ENCODE measurements around the gene IGFALS.
A peak's percentile ranks its signal among the peaks of the same experiment; 100 is the strongest.

The IGFALS gene

DNA sequence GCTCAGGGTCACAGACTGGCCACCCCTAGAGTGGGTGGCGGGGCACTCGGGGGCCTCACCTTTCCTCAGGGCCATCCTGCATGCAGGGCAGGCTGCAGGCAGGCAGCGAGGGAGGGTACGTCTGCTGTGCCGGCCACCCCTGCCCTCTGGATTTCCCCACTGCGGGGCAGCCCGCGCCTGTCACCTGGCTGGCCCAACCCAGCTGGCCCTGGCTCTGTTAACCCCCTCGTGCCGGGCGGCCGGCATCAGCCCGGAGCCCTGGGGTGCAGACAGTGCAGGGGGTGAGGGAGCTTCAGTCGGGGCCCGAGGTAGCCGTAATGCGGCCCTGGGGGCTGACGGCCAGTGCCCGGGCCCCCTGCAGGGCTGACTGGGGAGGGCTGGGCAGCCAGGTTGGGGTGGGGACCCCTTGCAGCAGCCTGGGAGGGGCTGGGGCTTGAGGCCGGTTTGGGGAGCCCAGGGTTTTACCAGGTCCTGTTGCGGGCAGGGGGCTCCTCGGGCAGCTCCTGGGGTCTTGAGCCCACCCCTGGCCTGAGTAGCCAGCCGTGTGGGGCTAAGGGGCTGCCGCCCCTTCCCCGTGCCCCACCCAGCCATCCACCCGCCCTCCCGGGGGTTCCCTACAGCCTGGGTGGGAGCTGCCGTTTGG, at the start of gene IGFALS:
Gene IGFALS (minus strand): TSS at position 128 of the 643 bp plus-strand sequence. CDS start 53 bp downstream, at position 75.
- H3K4me1 ChIP-seq (ENCODE audit: control insufficient read depth, insufficient read depth, low read length) = no peaks in the 10 kb centered on the region
- H3K36me3 ChIP-seq (ENCODE audit: control insufficient read depth, insufficient read depth, low read length) = peaks cover 3% of the 10 kb centered on the region
- H3K27ac ChIP-seq (ENCODE audit: low read depth, low read length) = no peak within 1 kb of the TSS
- no peaks in the 10 kb centered on the region for H3K27me3 ChIP-seq (ENCODE audit: control insufficient read depth, insufficient read depth, low read length)
- H3K4me3 ChIP-seq (ENCODE audit: low read length) = no peak within 1 kb of the TSS
- no peak within 1 kb of the TSS for H3K9ac ChIP-seq (ENCODE audit: low read length)

DNA sequence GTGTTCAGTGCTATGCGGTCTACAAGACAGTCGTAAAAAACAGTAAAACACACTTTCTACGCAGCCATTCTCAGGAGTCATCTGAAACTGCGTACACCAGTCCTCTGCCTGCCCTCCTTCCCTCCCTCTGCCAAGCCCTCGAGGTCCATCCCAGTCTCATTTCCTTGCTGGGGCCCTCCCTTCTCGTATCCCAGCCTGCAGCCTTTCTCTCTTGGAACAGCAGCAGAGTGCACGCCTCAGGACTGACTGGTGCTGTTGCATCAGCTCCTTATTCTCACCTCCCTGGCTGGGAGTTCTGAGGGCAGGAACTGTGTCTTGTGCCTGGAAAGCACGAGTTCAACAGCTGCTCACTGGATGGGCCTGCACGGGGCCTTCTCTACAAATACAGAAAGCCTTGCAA, 46.0 kb upstream of the IGFALS start:
- Histone ChIP-seq H3K9ac (ENCODE audit: low read length) (no peak overlapping the region), H3K4me3 (ENCODE audit: low read length) (no peak overlapping the region), H3K27me3 (ENCODE audit: control insufficient read depth, insufficient read depth, low read length) (no peaks in the 10 kb centered on the region), H3K36me3 (ENCODE audit: control insufficient read depth, insufficient read depth, low read length) (no peaks in the 10 kb centered on the region), H3K4me1 (ENCODE audit: control insufficient read depth, insufficient read depth, low read length) (no peaks in the 10 kb centered on the region), H3K27ac (ENCODE audit: low read depth, low read length) (no peak overlapping the region)

DNA sequence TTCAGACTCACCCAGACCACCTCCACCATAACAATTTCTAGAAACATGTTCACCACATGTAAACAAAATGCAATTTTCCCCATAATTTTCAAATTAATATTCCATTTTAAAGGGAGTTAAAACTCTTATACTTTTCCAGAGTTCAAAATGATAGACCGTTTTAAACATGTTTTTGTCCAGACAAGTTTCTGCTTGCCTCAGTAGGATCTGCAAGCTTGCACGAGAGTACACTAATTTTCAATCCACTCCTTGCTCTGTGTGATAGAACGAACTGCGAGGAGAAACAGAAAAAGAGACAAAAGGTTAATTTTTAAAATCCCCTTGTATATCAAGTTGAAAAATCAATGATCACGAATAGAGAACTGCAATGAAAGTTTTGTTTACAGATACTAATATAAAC, 40.6 kb upstream of the IGFALS start:
- H3K27me3 ChIP-seq (ENCODE audit: control insufficient read depth, insufficient read depth, low read length) = no peaks in the 10 kb centered on the region
- H3K4me3 ChIP-seq (ENCODE audit: low read length) = no peak overlapping the region
- no peak overlapping the region for H3K9ac ChIP-seq (ENCODE audit: low read length)
- H3K4me1 ChIP-seq (ENCODE audit: control insufficient read depth, insufficient read depth, low read length) = peaks cover 2% of the 10 kb centered on the region
- H3K36me3 ChIP-seq (ENCODE audit: control insufficient read depth, insufficient read depth, low read length) = peaks cover 5% of the 10 kb centered on the region
- no peak overlapping the region for H3K27ac ChIP-seq (ENCODE audit: low read depth, low read length)

DNA sequence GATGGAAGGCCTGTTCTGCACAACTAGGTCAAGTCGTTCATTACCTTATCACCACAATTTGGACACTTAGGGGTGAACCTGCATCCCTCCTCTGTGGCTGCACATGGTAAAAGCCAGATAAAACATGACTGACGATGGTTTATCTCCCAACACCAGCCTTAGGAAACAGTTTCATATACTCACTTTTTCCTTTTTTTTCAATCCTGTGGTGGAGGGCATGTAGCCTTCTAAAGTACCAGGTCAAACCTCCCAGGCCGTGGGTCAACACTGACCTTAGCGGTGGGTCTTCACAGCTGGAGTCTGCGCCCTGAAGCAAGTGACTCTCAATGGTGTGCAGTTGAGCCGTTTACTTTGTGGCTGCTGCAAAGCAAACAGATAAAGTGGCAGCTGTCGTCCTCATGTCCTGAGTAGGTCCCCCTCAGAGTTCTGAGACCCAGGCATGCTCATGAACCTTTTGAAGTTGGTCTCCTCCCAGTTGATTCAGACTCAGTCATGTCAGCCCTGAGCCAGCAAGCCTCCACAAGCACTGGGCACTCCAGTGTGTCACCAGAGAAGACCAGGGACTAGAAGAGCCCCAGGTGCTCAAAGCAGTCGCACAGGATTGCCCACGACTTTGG, 39.4 kb upstream of the IGFALS start:
- Histone ChIP-seq H3K4me1 (ENCODE audit: control insufficient read depth, insufficient read depth, low read length) (peaks cover 5% of the 10 kb centered on the region), H3K9ac (ENCODE audit: low read length) (no peak overlapping the region), H3K27ac (ENCODE audit: low read depth, low read length) (no peak overlapping the region), H3K27me3 (ENCODE audit: control insufficient read depth, insufficient read depth, low read length) (no peaks in the 10 kb centered on the region), H3K4me3 (ENCODE audit: low read length) (no peak overlapping the region), H3K36me3 (ENCODE audit: control insufficient read depth, insufficient read depth, low read length) (peaks cover 5% of the 10 kb centered on the region)

DNA sequence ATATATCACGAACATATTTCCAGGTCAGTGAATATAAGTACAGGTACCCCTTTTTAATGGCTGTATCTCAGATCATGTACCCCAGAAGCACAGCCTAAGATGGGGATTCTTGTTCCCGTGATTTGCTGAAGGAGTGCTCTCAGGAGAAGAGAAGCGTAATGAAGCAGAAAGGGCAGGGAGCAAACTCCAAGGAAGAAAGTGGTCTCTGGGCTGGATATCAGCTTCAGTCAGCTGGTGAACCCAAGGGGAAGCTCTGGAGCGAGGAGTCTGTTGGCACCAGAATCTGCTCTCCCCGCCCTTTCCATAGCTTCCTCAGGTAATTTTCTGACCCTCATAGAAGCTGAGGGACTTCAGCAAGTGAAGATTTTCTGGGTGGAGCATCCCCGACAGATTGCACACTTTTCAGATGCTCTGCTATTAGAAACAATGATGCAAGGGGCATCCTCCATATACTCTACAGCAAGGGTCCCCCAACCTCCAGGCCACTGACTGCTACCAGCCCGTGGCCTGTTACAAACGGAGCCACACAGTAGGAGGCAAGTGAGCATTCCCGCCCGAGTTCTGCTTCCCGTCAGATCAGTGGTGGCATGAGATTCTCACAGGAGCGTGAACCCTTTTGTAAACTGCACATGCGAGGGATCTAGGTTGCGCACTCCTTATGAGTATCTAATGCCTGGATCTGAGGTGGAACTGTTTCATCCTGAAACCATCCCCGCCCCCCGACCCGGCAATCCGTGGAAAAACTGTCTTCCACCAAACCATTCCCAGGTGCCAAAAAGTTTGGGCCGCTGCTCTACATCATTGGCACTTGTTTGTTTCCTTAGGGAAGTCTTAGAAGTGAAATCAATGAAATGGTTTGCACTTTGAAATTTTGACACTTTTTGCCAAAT, 37.9 kb upstream of the IGFALS start:
- Histone ChIP-seq H3K36me3 (ENCODE audit: control insufficient read depth, insufficient read depth, low read length) (peaks cover 5% of the 10 kb centered on the region), H3K9ac (ENCODE audit: low read length) (no peak overlapping the region), H3K27ac (ENCODE audit: low read depth, low read length) (no peak overlapping the region), H3K27me3 (ENCODE audit: control insufficient read depth, insufficient read depth, low read length) (no peaks in the 10 kb centered on the region), H3K4me3 (ENCODE audit: low read length) (no peak overlapping the region), H3K4me1 (ENCODE audit: control insufficient read depth, insufficient read depth, low read length) (peaks cover 8% of the 10 kb centered on the region)

DNA sequence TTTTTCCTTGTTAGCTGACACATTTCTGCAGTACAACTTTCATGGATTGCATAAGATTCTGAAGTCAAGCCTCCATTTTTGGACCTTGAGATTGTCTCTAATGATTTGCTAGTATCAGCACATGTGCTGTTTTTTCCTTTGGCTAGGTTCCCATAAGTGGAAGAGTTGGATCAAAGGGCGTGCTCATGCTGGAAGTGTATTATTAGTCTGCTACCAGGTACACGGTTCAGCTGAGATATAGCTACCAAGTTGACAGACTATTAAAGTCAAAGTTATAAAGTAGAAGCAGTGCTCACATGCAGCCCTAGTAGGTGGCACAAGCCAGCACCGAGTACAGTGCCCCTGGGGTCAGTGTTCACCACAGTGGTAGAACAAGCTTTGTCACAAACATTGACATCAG, 36.7 kb upstream of the IGFALS start:
- peaks cover 14% of the 10 kb centered on the region for H3K4me1 ChIP-seq (ENCODE audit: control insufficient read depth, insufficient read depth, low read length)
- no peaks in the 10 kb centered on the region for H3K27me3 ChIP-seq (ENCODE audit: control insufficient read depth, insufficient read depth, low read length)
- no peak overlapping the region for H3K27ac ChIP-seq (ENCODE audit: low read depth, low read length)
- H3K9ac ChIP-seq (ENCODE audit: low read length) = no peak overlapping the region
- peaks cover 5% of the 10 kb centered on the region for H3K36me3 ChIP-seq (ENCODE audit: control insufficient read depth, insufficient read depth, low read length)
- H3K4me3 ChIP-seq (ENCODE audit: low read length) = no peak overlapping the region

DNA sequence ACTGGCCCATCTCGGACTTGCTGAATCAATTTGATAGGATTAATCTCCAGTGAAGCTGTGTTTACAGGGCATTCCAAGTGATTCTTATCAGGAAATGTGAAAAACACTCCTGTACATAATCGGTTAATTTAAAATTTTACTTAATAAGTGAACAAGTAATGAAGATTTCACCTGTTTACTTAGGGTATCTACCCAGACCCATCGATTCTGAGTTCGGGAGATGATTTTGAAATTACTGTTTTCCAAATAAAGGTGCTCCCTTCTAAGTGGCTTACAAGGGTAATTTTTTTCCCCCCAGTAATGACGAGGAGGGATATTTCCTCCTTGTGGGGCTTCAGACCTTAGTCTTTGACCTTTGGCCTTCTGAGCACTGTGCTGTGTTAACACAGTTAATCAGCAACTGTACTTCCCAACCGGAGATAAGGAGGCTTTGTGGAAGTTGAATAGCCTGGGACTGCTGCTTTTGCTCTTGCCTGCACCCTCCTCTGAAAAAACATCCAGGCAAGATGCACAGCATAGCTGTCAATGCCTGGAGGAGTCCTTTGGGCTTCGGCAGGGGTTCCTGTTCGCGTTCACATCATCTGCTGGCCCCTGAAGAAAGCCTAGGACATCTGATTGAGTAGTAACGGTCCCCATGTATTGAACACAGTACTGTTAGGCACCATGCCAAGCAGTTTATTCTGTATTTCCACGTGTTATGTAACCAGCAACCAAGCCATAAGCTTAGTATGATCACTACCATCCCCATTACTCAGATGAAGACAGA, 35.3 kb upstream of the IGFALS start:
- H3K36me3 ChIP-seq (ENCODE audit: control insufficient read depth, insufficient read depth, low read length) = peaks cover 5% of the 10 kb centered on the region
- H3K27ac ChIP-seq (ENCODE audit: low read depth, low read length) = no peak overlapping the region
- H3K4me3 ChIP-seq (ENCODE audit: low read length) = peak overlapping the region; percentile 100
- peaks cover 16% of the 10 kb centered on the region for H3K4me1 ChIP-seq (ENCODE audit: control insufficient read depth, insufficient read depth, low read length)
- H3K27me3 ChIP-seq (ENCODE audit: control insufficient read depth, insufficient read depth, low read length) = no peaks in the 10 kb centered on the region
- H3K9ac ChIP-seq (ENCODE audit: low read length) = no peak overlapping the region

DNA sequence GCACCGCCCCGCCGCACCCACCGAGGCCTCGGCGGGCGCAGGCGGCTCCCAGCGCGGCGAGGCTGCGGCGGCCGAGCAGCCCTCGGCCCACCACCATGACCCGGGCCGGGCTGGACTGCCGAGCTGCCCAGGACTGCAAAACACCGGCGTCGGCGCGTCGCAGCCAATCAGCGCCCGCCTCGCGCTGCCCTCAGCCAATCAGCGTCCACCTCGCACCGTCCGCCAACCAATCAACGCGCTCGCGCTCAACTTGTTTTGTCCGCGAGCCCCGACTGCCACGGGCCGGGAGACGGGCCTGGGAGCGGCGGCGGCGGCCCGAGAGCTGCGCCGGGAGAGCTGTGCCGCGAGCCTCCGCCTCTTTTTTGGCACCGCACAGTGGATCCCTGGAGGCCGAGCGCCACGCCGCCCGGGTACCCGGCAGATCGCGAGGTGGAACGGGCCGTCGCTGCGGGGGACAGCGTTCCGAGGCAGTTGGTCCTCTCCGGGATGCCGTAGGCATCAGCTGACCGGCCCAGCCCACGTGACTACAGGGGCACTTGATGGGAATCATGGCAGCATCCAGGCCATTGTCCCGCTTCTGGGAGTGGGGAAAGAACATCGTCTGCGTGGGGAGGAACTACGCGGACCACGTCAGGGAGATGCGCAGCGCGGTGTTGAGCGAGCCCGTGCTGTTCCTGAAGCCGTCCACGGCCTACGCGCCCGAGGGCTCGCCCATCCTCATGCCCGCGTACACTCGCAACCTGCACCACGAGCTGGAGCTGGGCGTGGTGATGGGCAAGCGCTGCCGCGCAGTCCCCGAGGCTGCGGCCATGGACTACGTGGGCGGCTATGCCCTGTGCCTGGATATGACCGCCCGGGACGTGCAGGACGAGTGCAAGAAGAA, 33.4 kb upstream of the IGFALS start, which contains the start of the genes FAHD1 and HAGH:
Gene FAHD1 (plus strand): TSS at position 516 of the 883 bp plus-strand sequence. CDS start 33 bp downstream, at position 549.
Gene HAGH (minus strand): TSS at position 135 of the 883 bp plus-strand sequence. CDS start 38 bp downstream, at position 97.
- H3K36me3 ChIP-seq (ENCODE audit: control insufficient read depth, insufficient read depth, low read length) = peaks cover 6% of the 10 kb centered on the region
- peak within 1 kb of the TSS; percentile 100 for H3K4me3 ChIP-seq (ENCODE audit: low read length)
- H3K27me3 ChIP-seq (ENCODE audit: control insufficient read depth, insufficient read depth, low read length) = no peaks in the 10 kb centered on the region
- peak within 1 kb of the TSS; percentile 80 for H3K27ac ChIP-seq (ENCODE audit: low read depth, low read length)
- peaks cover 16% of the 10 kb centered on the region for H3K4me1 ChIP-seq (ENCODE audit: control insufficient read depth, insufficient read depth, low read length)
- H3K9ac ChIP-seq (ENCODE audit: low read length) = peak within 1 kb of the TSS; percentile 91

DNA sequence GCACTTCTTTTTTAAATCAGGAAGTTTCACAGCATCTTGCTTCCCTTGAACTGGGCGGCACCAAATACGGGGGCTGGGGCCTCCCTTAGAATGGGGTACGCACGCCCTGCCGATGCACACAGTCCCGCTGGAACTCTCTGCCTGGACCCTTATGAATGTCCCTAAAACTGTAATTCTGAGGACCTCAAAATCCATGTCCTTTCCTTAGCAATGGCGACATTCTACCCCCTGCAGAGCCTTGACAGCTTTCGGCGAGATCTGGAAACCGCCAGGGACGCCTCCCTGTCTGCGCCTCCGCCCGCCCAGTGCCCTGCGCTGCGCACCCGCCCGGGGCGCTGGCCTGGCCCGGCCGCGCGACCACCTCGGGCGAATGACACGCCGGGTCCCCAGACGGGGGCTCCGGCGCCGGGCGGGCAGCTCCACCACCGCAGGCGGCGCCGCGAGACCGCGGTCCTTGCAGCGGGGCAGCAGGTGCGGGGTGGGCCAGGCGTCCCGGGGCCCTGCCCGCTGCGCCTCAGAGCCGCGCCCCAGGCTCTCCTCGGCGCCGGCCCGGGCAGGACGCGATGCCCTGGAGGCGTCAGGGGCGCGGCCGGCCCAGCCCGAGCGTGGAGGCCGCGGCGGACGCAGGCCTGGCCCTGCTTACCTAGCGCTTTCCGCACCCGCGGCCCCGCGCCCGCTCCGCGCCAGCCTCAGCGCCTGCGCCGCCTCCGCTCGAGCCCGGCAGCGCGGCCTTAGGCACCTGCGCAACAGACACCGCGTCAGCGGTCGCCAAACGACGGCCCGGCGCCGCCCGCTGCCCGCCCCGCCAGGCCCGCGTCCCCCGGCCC, 32.6 kb upstream of the IGFALS start:
- Histone ChIP-seq H3K4me1 (ENCODE audit: control insufficient read depth, insufficient read depth, low read length) (peaks cover 16% of the 10 kb centered on the region), H3K36me3 (ENCODE audit: control insufficient read depth, insufficient read depth, low read length) (peaks cover 6% of the 10 kb centered on the region), H3K4me3 (ENCODE audit: low read length) (peak overlapping the region; percentile 87), H3K27ac (ENCODE audit: low read depth, low read length) (peak overlapping the region; percentile 74), H3K9ac (ENCODE audit: low read length) (peak overlapping the region; percentile 47), H3K27me3 (ENCODE audit: control insufficient read depth, insufficient read depth, low read length) (no peaks in the 10 kb centered on the region)

DNA sequence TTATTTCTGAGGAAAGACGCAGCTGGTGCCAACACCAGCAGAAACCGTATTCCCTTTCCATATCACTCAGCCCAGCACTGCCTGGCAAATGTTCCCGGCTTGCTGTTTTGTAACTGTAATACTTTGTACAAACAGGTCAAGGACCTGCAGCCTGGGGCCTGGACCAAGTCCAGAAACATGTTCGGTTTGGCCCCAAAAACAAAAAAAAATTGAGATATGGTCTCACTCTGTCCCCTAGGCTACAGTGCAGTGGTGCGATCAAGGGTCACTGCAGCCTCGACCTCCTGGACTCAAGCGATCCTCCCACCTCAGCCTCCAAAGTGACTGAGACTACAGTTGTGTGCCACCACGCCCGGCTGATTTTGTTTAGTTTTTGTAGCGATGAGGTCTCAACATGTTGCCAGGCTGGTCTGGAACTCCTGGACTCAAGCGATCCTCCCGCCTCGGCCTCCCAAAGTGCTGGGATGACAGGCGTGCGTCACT, 31.9 kb upstream of the IGFALS start:
- no peaks in the 10 kb centered on the region for H3K27me3 ChIP-seq (ENCODE audit: control insufficient read depth, insufficient read depth, low read length)
- peaks cover 16% of the 10 kb centered on the region for H3K4me1 ChIP-seq (ENCODE audit: control insufficient read depth, insufficient read depth, low read length)
- H3K4me3 ChIP-seq (ENCODE audit: low read length) = peak overlapping the region; percentile 87
- peaks cover 6% of the 10 kb centered on the region for H3K36me3 ChIP-seq (ENCODE audit: control insufficient read depth, insufficient read depth, low read length)
- no peak overlapping the region for H3K9ac ChIP-seq (ENCODE audit: low read length)
- peak overlapping the region; percentile 74 for H3K27ac ChIP-seq (ENCODE audit: low read depth, low read length)
